ENCODE data around the gene EFNB1. TPM values are rescaled to one million over a fixed set of nuclear protein-coding genes. Genes with fewer than 3 reads are reported as not detected.

EFNB1 gene
- total RNA-seq, 1 donor from 2014 or later = 4.2 TPM

DNA sequence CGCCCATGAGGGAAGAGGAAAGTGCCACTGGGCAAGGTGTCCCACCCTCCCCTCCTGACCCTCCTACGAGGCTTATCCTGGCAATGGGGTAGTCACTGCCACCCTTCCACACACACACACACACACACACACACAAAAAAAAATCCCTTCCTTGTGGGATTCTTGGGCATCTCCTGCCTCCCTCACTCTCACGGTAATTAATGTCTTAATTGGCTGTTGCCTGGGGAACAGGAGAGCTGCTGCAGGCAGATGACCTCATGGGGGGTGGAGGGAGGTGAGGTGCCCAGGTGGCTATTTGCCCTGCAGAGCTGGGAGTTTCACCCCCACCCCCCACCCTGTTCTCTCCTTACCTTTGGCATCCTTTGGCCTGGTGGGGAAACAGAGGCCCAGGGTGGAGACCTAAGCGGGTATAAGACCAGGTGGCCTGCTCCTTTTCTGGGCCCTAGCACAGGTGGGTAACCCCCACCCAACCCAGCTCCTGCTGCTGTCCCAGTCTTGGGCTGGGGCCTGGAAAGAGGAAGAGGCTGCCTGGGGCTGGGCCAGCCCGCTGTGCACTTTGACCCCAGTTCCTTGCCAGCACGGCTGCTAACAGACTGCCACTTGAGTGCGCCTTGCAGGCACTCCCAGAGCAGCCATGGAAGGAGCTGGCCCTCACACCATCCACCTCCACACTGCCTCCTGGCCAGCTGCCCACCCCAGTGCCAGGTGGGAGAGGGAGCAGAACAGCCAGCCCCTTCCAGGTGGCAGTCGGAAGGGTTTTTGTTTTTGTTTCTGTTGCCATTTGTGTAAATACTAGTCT, 12.6 kb downstream of the EFNB1 start:
- intact Hi-C loops (cut with micrococcal nuclease) = no loop called here

- intact Hi-C loops (cut with micrococcal nuclease) = no loop called here
These were observed 13.5 kb downstream of the EFNB1 start for GRCh38 chrX:68842351-68842750.

DNA sequence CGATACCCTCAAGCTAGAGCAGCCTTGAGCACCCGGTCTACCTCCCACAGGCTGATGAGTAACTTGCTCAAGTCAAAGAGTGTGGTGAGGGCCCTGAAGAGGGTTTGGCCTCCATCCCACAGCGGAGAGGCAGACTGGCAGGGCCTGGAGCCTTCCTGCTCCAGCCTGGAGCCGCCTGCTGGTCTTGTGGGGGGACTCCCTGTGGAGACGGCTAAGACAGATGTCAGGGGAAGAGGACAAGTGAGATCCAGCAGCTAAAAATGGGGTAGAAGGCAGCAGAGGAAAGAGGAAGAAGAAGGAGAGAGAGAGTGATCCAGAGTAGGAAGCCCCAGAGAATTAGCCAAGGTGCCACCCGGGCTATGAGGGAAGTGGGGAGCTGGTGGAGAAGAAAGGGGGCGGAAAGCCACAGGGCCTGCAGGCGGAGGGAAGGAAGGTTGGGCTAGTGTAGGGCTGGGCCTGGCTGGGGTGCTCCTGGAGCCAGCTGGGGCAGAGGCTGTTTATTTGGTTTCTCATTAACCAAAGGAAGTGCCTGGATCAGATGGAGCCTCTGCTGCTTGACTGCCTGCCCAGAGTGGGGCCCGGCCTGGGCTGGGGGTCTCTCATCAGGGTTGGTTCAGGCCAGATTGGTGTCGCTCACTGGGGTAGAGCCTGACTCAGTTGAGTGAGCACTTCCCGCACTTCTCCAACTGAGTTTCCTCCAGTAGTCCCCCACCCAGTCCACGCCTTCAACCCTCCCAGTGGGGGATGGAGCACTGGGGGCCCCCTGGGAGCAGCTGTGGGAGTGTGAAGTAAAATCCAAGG, 14.2 kb downstream of the EFNB1 start:
- intact Hi-C loops (cut with micrococcal nuclease) = no loop called here

- intact Hi-C loops (cut with micrococcal nuclease) = no loop called here
These were observed 15.2 kb downstream of the EFNB1 start for GRCh38 chrX:68843992-68844391.

DNA sequence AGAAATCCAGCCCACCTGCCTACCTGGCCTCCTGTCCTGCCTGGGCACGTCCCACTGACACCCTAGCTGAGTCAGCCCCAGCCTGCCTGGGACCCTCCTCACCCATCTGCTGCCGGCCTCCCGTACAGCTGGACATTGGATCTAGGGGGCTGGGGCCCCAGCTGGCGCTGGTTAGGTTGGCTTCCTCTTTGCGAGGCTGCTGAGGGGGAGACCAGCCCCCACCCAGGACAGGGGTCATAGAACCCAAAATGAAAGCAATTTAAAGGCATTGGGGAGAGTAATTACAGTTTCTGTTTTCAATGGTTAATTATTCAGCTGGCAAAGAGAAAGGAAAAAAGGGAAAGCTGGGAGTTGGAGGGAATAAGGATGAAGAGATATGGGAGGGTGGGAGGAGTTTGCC, 15.8 kb downstream of the EFNB1 start:
- intact Hi-C loops (cut with micrococcal nuclease) = no loop called here

DNA sequence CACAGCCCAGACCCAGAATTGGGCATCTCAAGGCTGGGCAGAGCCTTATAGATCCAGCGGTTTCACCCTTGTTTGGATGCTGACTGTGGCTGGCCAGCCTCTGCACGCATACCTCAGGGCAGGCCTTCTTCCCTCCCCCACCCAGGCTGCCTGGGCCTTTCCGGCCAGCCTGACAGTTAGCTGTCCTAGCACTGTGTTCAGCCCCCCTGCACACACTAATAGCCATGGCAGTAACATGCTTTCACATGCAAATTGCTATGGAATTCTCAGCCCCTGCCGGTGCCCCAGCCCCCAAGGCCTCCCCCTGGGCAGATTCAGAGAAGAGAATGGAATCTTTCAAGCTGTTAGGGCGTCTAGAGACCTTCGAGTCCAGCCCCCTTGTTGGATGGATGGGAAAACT, 17.7 kb downstream of the EFNB1 start:
- intact Hi-C loops (cut with micrococcal nuclease) = no loop called here

- intact Hi-C loops (cut with micrococcal nuclease) = no loop called here
These were observed 18.4 kb downstream of the EFNB1 start for GRCh38 chrX:68847172-68847571.

- intact Hi-C loops (cut with micrococcal nuclease) = no loop called here
These were observed 19.5 kb downstream of the EFNB1 start for GRCh38 chrX:68848189-68848940.

DNA sequence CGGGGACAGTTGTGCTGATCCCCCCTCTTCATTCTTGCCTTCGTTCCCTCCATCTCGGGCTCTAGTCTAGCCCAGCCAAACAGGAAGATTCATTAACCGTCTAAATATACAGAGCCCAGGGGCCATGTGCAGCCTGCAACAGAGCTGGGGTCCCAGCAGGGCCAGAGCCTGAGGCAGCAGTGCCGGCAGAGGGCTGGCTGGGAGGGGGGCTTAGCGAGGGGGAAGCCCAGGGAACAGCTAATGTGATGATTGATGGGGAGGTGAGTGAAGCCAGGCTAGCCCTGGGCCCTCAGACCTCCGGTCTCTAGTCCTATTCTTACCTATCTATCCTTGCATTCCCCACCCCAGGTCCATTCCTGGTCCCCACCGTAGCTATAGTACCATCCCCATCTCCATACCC, 22.3 kb downstream of the EFNB1 start:
- intact Hi-C loops (cut with micrococcal nuclease) = no loop called here

- intact Hi-C loops (cut with micrococcal nuclease) = no loop called here
These were observed 23.2 kb downstream of the EFNB1 start for GRCh38 chrX:68852046-68852445.

DNA sequence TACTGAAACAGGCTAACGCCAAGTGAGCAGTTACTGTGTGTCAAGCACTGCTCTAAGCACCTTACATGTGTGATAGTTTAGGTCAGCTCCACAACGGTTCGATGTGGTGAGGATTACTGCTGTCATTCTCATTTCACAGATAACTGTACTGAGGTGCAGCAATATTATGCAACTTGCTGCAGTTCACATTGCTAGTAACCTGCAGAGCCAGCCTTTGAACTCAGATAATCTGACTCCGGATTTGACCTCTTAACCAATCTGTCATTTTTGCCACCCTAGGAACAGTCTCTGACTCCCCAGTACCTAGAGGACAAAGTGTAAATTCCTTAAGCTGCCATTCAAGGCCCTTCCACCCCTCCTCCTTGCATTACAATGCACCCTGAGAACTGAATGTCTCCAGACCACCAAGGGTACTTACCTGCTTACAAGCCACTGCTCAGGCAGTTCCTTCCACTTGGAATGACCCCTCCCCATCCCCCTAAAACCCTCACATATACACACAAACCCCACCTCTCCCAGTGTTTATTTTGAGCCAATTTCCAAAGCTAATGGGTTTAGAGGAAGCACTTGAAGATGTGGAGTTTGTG, 24.9 kb downstream of the EFNB1 start:
- intact Hi-C loops (cut with micrococcal nuclease) = no loop called here

GRCh38 chrX:68865300-68865699, 36.5 kb downstream of the EFNB1 start:
- intact Hi-C loops (cut with micrococcal nuclease) = no loop called here

GRCh38 chrX:68865926-68866325, 37.1 kb downstream of the EFNB1 start:
- intact Hi-C loops (cut with micrococcal nuclease) = no loop called here

- intact Hi-C loops (cut with micrococcal nuclease) = no loop called here
These were observed 38.8 kb downstream of the EFNB1 start for GRCh38 chrX:68867458-68868112.

DNA sequence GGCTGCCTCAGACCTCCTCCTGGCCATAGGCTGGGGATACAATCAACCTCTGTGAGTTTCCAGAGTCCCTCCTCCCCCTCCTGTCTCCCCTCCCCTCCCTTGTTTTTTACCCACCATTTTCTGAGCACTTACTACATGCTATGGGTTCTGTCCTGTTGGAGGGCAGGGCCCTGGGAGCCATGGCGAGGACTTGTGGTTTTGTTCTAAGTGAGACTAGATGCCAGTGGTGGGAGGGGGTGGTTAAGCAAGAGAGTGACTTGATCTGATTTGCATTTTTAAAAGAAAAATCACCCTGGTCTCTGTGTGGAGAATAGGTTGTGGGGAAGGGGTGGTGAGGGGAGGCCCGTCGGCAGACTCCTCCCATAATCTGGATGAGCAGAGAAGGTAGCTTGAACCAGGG, 39.5 kb downstream of the EFNB1 start:
- intact Hi-C loops (cut with micrococcal nuclease) = no loop called here

DNA sequence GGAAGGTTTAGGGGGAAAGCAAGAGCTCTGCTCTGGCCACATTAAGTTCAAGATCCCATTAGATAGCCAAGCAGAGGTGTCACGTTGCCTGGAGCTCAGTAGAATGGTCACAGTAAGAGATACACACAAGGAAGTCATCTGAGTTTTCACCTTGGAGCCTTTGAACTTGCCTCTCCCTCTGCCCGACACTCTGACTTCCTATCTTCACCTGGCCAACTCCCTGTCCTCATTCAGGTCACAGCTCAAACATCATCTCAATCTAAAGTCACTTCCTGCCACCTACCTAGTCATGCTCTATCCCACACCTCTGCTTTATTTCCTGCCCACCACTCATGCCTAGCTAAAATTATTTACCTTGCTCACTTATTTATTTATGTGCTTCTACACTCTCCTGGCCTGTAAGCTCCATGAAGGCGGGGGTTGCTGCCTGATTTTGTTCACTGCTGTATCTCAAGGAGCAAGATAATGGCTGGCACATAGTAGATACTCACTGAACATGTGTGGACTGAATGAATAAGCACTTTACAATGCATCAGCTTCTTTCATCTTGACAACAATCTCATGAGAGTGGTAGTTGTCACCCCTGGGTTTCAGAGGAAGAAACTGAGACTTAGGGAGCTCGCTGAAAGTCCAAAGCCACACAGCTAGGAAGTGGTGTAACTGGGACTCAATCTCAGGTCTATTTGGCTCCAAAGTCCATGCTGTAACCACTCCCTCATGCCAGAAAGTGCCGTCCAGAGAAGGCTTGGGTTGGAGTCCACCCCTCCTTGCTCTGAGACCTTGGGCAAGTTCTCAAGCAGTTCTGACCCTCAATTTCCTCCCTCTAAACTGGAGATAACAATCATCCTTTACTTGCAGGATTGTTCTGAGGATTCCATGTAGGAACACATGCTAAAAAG, 40.3 kb downstream of the EFNB1 start:
- intact Hi-C loops (cut with micrococcal nuclease) = no loop called here

- intact Hi-C loops (cut with micrococcal nuclease) = no loop called here
These were observed 41.5 kb downstream of the EFNB1 start for GRCh38 chrX:68870357-68870756.

GRCh38 chrX:68872171-68872570, 43.4 kb downstream of the EFNB1 start:
- intact Hi-C loops (cut with micrococcal nuclease) = no loop called here

GRCh38 chrX:68874076-68874475, 45.3 kb downstream of the EFNB1 start:
- intact Hi-C loops (cut with micrococcal nuclease) = no loop called here

DNA sequence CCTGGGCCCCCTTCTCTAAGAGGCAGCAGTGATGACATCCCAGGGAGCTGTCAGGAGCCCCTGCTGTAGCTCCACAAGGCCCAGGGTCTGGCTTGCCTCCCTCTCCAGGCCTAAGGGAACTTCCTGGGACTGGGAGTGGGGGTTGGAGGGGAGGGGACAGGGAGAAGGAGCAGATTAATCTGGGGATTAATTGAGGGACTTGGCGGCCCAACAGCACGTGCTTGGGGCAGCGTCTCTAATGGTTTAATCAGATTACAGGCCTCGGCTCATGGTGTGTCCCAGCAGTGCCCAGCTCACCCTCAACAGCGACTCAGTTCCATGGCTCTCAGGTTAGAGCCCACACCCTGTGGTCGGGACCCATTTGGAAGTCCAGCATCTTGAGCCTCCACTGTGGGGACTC, 47.9 kb downstream of the EFNB1 start:
- intact Hi-C loops (cut with micrococcal nuclease) = no loop called here

Data from T-helper 1 cell treated with Interleukin-12 subunit alpha and Interleukin-12 subunit beta and Interleukin-4 antibody, amounts not matched to agents 30 ng/mL and 1 ng/mL, for 36 hours (primary cell).